HG02884 (cell line): ENCODE measurements around the gene C2orf68.
A peak's percentile ranks its signal among the peaks of the same experiment; 100 is the strongest.
"Not testable (repeated sequence)": the region's sequence is repeated elsewhere in the genome, so short reads cannot be mapped to it uniquely, and the experiment has no call there.

ENCODE experiments used
- ATAC-seq: cut with Tn5 transposase; IDR thresholded peaks from one replicate; pipeline ENCODE4 v1.9.1; 2021; ENCODE audit warnings: mild to moderate bottlenecking, moderate library complexity; ENCODE audit not compliant: unreplicated experiment

The C2orf68 gene

DNA sequence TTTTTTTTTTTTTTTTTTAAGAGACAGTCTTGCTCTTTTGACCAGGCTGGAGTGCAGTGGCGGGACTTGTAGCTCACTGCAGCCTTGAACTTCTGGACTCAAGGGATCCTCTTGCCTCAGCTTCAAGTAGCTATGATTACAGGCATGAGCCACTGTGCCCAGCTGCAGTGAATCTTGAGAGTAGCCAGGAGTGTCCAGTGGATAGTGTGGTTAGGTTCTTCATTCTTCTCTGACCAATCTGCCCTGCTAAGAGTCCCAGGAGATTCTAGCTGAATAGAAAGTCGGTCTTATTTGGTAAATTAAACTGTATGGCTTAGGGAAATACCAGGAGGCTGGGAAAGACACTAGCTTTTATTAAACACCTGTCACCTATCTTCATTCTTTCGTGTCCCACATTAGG lies 19.4 kb upstream of the C2orf68 start:
- ATAC-seq: no peak

- ATAC-seq: no peak
These were observed 16.8 kb upstream of the C2orf68 start for GRCh38 chr2:85628658-85629057.

- ATAC-seq: no peak
These were observed 12.1 kb upstream of the C2orf68 start for GRCh38 chr2:85623991-85624390.

DNA sequence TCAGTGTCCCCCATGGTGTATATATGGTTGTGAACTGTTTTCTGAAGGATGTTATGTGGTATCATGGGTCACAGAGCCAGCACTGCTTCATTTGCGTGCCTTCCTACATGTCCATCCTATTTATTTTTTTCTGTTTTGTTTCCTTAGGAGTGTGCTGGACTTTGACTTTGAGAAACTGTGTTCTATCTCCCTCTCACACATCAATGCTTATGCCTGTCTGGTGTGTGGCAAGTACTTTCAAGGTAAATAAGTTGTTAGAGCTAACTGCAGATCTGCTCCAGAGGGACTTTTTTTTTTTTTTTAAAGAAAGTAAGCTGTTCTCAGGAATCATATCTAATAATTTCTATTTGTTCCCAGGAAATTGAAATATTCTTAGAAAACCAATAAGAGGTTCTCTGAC lies 9.5 kb upstream of the C2orf68 start:
- ATAC-seq: no peak

GRCh38 chr2:85619617-85620016 lies 7.8 kb upstream of the C2orf68 start:
- no peak for ATAC-seq

DNA sequence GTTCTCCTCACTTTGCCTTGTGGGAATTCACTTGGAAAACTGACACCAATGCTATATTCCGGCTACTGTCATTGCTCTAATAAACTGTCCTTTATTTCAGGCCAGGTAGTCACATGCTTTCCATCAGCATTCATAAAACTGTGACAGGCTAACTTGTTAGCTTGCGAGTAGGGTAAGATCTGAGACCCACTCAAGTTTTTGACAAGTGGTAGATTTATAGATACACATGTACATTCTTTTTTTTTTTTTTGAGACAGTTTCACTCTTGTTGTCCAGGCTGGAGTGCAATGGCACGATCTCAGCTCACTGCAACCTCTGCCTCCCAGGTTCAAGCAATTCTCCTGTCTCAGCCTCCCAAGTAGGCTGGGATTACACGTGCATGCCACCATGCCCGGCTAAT lies 5.9 kb upstream of the C2orf68 start:
- ATAC-seq: not testable (repeated sequence)

GRCh38 chr2:85615413-85615728 lies 3.5 kb upstream of the C2orf68 start:
- no peak for ATAC-seq

- not testable (repeated sequence) for ATAC-seq
These were observed 2.9 kb upstream of the C2orf68 start for GRCh38 chr2:85614757-85615156.

DNA sequence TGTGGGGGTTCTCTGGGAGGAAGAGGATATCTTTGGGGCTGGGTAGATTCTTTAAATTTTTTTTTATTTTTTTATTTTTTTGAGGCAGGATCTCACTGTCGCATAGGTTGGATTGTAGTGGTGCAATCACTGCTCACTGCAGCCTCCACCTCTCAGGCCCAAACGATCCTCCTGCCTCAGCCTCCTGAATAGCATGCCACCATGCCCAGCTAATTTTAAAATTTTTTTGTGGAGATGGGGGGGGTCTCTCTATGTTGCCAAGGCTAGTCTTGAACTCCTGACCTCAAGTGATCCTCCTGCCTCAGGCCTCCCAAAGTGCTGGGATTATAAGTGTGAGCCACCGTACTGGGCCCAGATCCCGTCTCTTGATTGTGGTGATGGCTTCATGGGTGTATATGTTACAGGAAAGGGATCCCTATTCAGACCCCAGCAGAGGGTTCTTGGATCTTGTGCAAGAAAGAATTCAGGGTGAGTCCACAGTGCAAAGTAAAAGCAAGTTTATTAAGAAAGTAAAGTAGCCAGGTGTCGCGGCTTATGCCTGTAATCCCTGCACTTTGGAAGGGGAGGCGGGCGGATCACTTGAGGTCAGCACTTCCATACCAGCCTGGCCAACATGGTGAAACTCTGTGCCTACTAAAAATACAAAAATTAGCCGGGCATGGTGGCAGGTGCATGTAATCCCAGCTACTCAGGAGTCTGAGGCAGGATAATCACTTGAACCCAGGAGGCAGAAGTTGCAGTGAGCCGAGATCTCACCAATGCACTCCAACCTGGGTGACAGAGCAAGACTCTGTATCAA lies 2.0 kb upstream of the C2orf68 start:
- no peak for ATAC-seq

DNA sequence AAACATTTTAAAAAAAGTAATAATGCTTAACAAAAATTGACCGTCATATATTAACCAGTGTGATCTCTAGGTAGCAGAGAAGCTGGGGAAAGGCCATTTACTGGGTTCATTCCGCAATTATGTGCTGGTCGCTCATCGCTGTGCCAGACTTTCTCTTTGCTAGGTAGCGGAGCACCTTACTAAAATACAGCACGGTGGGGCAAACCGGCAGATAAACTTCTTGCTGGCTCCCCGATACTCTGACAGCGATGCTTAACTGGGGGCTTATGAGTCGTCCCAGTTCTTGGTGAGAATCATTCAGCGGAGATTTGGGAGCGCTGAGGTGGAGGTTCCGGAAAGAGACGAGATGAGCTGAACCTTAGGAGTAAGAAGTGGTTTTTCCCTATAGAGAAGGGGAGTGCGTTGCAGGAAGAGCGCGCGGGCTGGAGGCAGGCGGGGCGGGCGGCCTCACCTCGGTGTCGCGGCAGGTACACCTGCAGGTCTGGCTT lies 605 bp downstream of the C2orf68 start:
- no peak for ATAC-seq

DNA sequence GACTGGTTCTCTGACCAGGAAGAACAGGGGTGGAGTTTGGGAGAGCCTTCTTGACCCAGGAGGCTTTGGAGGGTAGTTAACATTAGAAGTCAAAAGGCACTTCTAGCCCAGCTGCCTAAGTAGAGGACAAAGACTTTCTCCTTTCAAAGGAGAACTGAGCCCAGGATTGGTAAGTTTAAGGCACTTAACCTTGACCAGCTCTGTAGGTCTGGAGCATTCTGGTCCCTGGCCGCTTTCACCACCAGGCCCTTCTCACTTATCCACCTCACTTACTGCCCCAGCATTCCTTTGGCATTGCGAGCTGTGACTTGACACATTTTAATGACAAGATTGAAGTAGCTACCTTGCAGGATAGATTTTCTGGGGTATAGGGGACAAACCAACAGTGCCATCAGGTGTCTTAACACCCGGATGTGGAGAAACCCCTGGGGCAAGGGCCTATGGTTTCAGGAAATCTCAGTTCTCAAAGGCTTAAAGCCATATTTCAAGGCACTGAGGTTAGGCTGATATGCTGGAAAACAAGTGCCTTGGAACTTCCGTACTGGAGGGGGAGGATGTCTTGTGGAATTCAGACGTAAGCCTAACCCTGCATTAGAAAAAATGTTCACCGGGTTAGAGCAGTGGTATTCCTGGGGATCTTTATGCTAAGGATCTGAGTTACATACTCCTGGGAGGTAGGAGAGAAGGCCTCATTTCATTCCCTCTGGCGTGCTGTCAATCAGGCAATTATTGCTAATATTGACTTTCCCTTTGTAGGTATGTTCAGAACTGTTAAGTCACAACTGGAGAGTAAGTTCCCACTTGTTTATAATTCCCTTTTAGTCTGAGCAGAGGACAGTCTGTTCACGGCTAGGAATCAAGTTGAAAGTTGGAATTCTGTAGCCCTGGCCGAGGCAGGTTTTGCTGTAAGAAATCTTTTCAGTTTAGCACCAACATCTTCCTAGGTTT lies 4.3 kb downstream of the C2orf68 start:
- ATAC-seq: no peak

- no peak for ATAC-seq
These were observed 5.8 kb downstream of the C2orf68 start for GRCh38 chr2:85606116-85606455.

DNA sequence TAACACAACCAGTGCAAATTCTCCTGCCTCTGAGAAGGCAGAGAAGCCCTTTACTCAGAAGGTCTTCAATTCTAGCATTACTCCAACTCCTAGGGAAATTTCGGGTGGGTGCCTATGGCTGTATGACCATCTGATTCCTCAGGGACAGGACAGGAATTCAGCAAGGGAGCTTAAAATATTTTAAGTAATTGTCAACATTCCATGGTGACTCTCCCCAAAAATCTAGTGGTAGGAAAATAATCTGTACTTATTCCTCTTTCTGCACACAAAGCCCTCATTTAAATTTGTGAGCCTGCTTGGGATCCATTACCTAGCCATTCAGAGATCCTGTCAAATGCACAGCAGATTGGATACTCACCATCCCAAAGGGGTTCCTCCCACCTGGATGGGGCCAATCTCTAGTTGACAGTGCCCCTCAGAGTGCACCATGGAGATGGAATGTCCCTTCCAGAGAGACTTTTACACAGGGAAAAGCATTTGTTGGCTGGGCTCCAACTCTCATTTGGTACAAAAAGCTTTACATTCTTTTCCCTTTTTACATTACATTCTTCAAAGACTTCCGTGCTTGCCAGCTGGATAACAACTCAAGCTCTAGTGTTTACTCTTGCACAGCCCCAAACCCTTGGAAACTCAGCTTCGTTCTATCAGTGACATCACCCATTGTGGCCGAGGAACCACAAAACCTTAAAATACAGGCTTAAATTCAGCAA lies 6.3 kb downstream of the C2orf68 start:
- no peak for ATAC-seq

- no peak for ATAC-seq
These were observed 7.1 kb downstream of the C2orf68 start for GRCh38 chr2:85604568-85605339.

DNA sequence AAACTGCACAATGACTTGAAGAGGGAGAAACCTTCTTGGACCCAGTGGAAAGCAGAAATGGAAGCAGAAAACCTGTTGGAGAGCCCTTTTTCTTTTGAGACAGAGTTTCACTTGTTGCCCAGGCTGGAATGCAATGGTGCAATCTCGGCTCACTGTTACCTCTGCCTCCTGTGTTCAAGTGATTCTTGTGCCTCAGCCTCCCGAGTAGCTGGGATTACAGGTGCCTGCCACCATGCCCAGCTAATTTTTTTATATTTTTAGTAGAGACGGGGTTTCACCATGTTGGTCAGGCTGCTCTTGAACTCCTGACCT lies 7.8 kb downstream of the C2orf68 start:
- not testable (repeated sequence) for ATAC-seq

DNA sequence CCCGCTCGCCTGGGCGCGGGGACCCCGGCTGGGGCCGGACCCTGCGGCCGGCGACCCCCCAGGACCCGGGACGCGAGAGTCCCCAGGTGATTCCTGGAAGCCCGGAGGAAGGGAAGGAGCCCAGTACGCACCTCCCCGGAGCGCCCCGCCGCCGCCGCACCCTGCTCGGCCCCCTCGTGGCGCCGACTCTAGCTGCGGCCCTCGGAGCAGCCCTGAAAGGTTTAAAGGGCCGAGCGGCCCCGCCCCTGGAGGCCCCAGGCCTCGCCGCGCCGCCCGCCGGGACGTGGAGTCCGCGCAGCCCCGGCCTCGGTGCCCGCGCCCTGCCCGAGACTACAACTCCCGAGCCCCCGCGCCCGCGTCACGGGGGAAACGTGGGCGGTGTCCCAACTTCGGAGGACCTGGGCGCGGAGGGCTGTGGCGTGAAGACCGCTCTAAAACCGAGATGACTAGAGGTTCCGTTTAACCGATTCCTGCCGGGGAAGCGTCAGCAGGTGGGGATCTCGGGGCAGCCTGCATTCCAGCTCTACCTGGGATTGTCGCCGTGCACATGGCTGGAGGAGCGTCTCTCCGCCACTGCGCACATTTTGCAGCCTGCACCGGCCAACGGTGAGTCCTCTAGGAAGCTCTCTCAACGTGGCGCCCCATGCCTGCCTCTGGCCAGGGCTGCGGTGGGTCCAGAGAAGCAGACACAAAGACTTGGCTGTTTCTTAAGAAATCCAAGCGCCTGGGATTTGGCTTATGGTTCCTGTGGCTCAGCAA lies 9.2 kb downstream of the C2orf68 start, which contains the start of gene TMEM150A:
TSS of gene TMEM150A (minus strand) at position 223 of the 759 bp plus-strand sequence. CDS start 750 bp downstream, outside the sequence.
- peak; percentile 97 for ATAC-seq

DNA sequence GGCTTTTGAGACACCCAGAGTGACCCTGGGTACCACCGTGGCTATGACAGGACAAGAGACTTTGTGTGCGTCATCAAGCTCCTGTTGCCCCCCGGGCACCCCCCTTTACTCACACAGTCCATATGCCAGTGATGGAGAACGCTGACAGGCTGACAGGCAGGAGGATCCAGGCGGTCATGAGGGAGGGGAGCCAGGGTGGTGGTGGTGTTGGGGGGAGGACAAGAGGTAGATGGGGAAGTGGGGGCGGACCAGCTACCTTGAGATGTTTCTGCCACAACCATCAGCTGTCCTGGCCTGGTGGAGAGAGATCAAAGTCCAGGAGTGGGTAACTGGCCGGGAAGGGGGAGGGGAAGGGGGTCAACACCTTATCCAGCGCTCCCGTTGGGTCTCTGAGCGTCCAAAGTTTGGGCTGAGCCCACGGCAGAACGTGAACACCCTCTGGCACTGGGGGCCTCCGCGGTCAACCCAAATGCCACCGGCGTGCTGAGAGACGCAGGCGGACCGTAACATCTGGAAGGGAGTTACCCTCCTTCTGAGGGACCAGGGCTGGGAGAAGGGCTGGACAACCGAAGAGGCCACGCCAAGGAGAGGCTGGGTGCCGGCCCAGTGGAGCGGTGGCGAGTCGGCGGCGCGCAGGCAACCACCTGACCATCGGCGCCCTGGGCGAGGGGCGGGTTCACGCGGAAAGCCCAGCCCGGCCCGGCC lies 9.9 kb downstream of the C2orf68 start:
- ATAC-seq: peak; percentile 34

- ATAC-seq: no peak
These were observed 10.7 kb downstream of the C2orf68 start for GRCh38 chr2:85600951-85601770.

DNA sequence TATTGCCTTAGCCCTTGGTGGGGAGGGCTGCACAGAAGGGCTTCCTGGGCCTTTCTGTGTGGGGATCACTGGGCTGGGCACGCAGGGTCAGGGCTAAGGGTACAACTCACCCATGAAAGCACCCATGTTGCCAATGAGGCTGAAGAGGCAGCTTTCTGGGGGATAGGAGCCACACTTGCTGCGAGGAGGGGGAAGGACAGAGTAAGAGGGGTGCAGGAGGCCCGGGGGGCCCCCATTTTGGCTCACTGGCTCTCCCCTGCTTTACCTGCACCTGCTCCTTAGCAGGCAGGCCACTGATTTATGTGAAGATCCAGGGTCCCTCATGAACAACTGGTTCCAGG lies 11.7 kb downstream of the C2orf68 start:
- ATAC-seq: no peak
